Measurements from ENCODE around the gene RPS27A.

DNA sequence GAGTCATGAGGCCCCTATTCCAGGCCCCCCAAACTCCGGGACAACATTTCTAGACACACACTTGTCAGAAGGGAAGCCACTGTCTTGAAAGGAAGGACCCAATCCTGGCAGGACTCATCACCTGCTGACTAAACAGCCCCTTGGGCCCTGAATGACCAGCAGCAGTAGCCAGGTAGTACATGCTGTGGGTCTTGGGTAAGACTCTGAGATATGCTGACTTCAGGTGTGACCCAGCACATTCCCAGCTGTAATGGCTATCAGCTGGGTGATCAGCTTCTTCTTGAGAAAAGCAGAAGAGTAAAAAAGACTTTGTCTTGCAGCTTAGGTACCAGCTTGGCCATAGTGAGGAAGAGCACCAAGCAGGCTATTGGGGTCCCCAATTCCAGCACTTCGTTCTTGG, 36.0 kb upstream of the RPS27A start:
- TF ChIP-seq POLR2A (IDR thresholded peaks at IDR 0.05) = no peak
- TF ChIP-seq, protein P1, sequence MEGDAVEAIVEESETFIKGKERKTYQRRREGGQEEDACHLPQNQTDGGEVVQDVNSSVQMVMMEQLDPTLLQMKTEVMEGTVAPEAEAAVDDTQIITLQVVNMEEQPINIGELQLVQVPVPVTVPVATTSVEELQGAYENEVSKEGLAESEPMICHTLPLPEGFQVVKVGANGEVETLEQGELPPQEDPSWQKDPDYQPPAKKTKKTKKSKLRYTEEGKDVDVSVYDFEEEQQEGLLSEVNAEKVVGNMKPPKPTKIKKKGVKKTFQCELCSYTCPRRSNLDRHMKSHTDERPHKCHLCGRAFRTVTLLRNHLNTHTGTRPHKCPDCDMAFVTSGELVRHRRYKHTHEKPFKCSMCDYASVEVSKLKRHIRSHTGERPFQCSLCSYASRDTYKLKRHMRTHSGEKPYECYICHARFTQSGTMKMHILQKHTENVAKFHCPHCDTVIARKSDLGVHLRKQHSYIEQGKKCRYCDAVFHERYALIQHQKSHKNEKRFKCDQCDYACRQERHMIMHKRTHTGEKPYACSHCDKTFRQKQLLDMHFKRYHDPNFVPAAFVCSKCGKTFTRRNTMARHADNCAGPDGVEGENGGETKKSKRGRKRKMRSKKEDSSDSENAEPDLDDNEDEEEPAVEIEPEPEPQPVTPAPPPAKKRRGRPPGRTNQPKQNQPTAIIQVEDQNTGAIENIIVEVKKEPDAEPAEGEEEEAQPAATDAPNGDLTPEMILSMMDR (IDR thresholded peaks at IDR 0.05 in 4 of 5, conservative IDR thresholded peaks at IDR 0.05 in 1 of 5) = no peak

Data from gastrocnemius medialis (tissue), 4 donors.